PC-3 (cell line): Measurements from ENCODE around the gene HSD3B7. TPM values are rescaled to one million over a fixed set of nuclear protein-coding genes. Genes with fewer than 3 reads are reported as not detected.

Experiments
- ATAC-seq: fragments of 200-7000 bp; cut with Tn5 transposase; 2 replicates; pipeline ENCODE4 v1.9.1; 2020; ENCODE audit warnings: mild to moderate bottlenecking, moderate library complexity
- BruUV-seq: library from RNA; stranded (reverse); fragments of 400-500 nt; replicated peaks from 2 replicates; lab custom pipeline; 2021; lab: Mats Ljungman, UMichigan
- CTCF ChIA-PET: fragments of 300-600 bp; sonication (Branson Sonifier 250); formaldehyde crosslinking; loops from one replicate; lab custom pipeline; 2022; ENCODE audit warnings: antibody characterized with exemption; lab: Charles Lee
- POLR2A ChIA-PET: fragments of 300-600 bp; sonication (Branson Sonifier 250); formaldehyde crosslinking; loops from one replicate; lab custom pipeline; 2022; ENCODE audit warnings: antibody characterized with exemption; ENCODE audit not compliant: unreplicated experiment; lab: Charles Lee
- DNase-seq: peaks from one replicate; pipeline ENCODE4 v3.0.0-alpha.2; 2015
- H2AFZ ChIP-seq: fragments of 300-600 bp; sonication (generic); 2 replicates; pipeline ENCODE4 v1.6.0; 2016; ENCODE audit warnings: antibody characterized with exemption, low read length
- H3F3A ChIP-seq: fragments of 300-600 bp; sonication (generic); one replicate; pipeline ENCODE4 v1.6.0; 2017; ENCODE audit warnings: antibody characterized with exemption, low read length, control low read depth, mild to moderate bottlenecking; ENCODE audit not compliant: unreplicated experiment
- H3K27ac ChIP-seq: fragments of 300-600 bp; sonication (generic); 2 replicates; pipeline ENCODE4 v1.5.1; 2016; ENCODE audit warnings: mild to moderate bottlenecking, low read length
- H3K27me3 ChIP-seq: fragments of 300-600 bp; sonication (generic); 2 replicates; pipeline ENCODE4 v1.6.1; 2016; ENCODE audit warnings: low read length, mixed read lengths
- H3K36me3 ChIP-seq: fragments of 300-600 bp; sonication (generic); 2 replicates; pipeline ENCODE4 v1.6.1; 2016; ENCODE audit warnings: low read depth, mixed run types, low read length, mixed read lengths
- H3K4me1 ChIP-seq: fragments of 300-600 bp; sonication (generic); 2 replicates; pipeline ENCODE4 v1.5.1; 2016; ENCODE audit warnings: low read length; ENCODE audit not compliant: insufficient read depth
- H3K4me2 ChIP-seq: fragments of 300-600 bp; sonication (generic); 2 replicates; pipeline ENCODE4 v1.6.0; 2016; ENCODE audit warnings: low read length
- H3K4me3 ChIP-seq: fragments of 300-600 bp; sonication (generic); 2 replicates; pipeline ENCODE4 v1.5.1; 2016; ENCODE audit warnings: mild to moderate bottlenecking, low read length, mixed read lengths
- H3K79me2 ChIP-seq: fragments of 300-600 bp; sonication (generic); 2 replicates; pipeline ENCODE4 v1.6.1; 2017; ENCODE audit warnings: low read length, mixed read lengths
- H3K9ac ChIP-seq: fragments of 300-600 bp; sonication (generic); 2 replicates; pipeline ENCODE4 v1.6.0; 2016; ENCODE audit warnings: mild to moderate bottlenecking, low read length
- H3K9me2 ChIP-seq: fragments of 300-600 bp; sonication (generic); replicated peaks from 2 replicates; pipeline ENCODE4 v1.6.1; 2016; ENCODE audit warnings: mixed run types, low read length, mixed read lengths
- H3K9me3 ChIP-seq: fragments of 300-600 bp; sonication (generic); 2 replicates; pipeline ENCODE4 v1.6.1; 2016; ENCODE audit warnings: low read length, mixed read lengths
- H4K20me1 ChIP-seq: fragments of 300-600 bp; sonication (generic); 2 replicates; pipeline ENCODE4 v1.6.1; 2016; ENCODE audit warnings: low read length, mixed read lengths
- CTCF ChIP-seq: fragments of 300-600 bp; sonication (generic); conservative IDR thresholded peaks from 2 replicates; pipeline ENCODE4 v1.5.1; 2017; ENCODE audit warnings: antibody characterized with exemption, low read depth, mild to moderate bottlenecking, low read length
- EZH2 ChIP-seq: fragments of 300-600 bp; sonication (generic); IDR thresholded peaks from one replicate; pipeline ENCODE4 v1.6.1; 2017; ENCODE audit warnings: antibody characterized with exemption, mild to moderate bottlenecking, low read length; ENCODE audit not compliant: unreplicated experiment
- EZH2phosphoT487 ChIP-seq: fragments of 300-600 bp; sonication (generic); IDR thresholded peaks from 2 replicates; pipeline ENCODE4 v1.6.1; 2018; ENCODE audit warnings: mild to moderate bottlenecking, antibody characterized with exemption, low read length, borderline replicate concordance
- intact Hi-C: fragments of 100-400 bp; cut with micrococcal nuclease; formaldehyde crosslinking; loops from 2 replicates; pipeline ENCODE4 v1.9.0; 2023
- total RNA-seq: library from RNA; depleted of rRNA; stranded (reverse); fragments of >200 nt; gene quantifications from 2 replicates; pipeline ENCODE4 v1.2.3, GENCODE V29; 2014

The HSD3B7 gene
- total RNA-seq, 1 experiment from 2014 or later = 16.3 TPM

- ChIA-PET POLR2A (no interaction called here), CTCF (no interaction called here)
- Histone ChIP-seq H2AFZ (no peak overlapping the region), H3K4me2 (no peak overlapping the region), H3K79me2 (no peaks in the 10 kb centered on the region), H3K36me3 (no peaks in the 10 kb centered on the region; the same call in 1 of the 2 replicates), H3K27me3 (no peaks in the 10 kb centered on the region), H3K9me2 (no peaks in the 10 kb centered on the region), H3K27ac (no peak overlapping the region), H4K20me1 (no peaks in the 10 kb centered on the region), H3K9me3 (no peaks in the 10 kb centered on the region), H3K4me1 (peaks cover 7% of the 10 kb centered on the region; the same call in 1 of the 2 replicates), H3K4me3 (no peak overlapping the region), H3K9ac (no peak overlapping the region), H3F3A (no peaks in the 10 kb centered on the region)
- TF ChIP-seq EZH2phosphoT487 = no peak
- TF ChIP-seq CTCF = no peak
- no peak for TF ChIP-seq EZH2
- no TSS peak for BruUV-seq
- intact Hi-C loops = loop anchor here (5.0 kb wide), 1 partner anchor 461 kb away; the partner anchor contains the start of gene ZNF843
- no peak for ATAC-seq
- no peak for DNase-seq
These were observed 4.0 kb upstream of the HSD3B7 start for GRCh38 chr16:30980959-30981358.

GRCh38 chr16:30982548-30983288 is 2.3 kb upstream of the HSD3B7 start:
- Histone ChIP-seq H4K20me1 (no peaks in the 10 kb centered on the region), H3K36me3 (no peaks in the 10 kb centered on the region; the same call in 1 of the 2 replicates), H3K27ac (no peak overlapping the region), H3K4me1 (peaks cover 7% of the 10 kb centered on the region; the same call in 1 of the 2 replicates), H3K27me3 (no peaks in the 10 kb centered on the region), H3K4me2 (no peak overlapping the region), H3K9me3 (no peaks in the 10 kb centered on the region), H3K9ac (no peak overlapping the region), H2AFZ (no peak overlapping the region), H3K4me3 (no peak overlapping the region), H3K9me2 (no peaks in the 10 kb centered on the region), H3K79me2 (no peaks in the 10 kb centered on the region), H3F3A (no peaks in the 10 kb centered on the region)
- intact Hi-C loops = loop anchor here (5.0 kb wide), 1 partner anchor 460 kb away; the partner anchor contains the start of gene ZNF843
- ATAC-seq = no peak
- no TSS peak for BruUV-seq
- ChIA-PET POLR2A (no interaction called here), CTCF (no interaction called here)
- DNase-seq = no peak
- no peak for TF ChIP-seq CTCF
- no peak for TF ChIP-seq EZH2
- TF ChIP-seq EZH2phosphoT487 = no peak

- H3K9me3 ChIP-seq = no peaks in the 10 kb centered on the region
- POLR2A ChIA-PET = no interaction called here
- H3K27me3 ChIP-seq = no peaks in the 10 kb centered on the region
- no peaks in the 10 kb centered on the region for H4K20me1 ChIP-seq
- no peaks in the 10 kb centered on the region for H3F3A ChIP-seq
- CTCF ChIA-PET = no interaction called here
- intact Hi-C loops = loop anchor here (5.0 kb wide), 1 partner anchor 459 kb away; the partner anchor contains the start of gene ZNF843
- no TSS peak for BruUV-seq
- H3K79me2 ChIP-seq = no peaks in the 10 kb centered on the region
- H3K4me1 ChIP-seq = peaks cover 7% of the 10 kb centered on the region; the same call in 1 of the 2 replicates
- no peaks in the 10 kb centered on the region; the same call in 1 of the 2 replicates for H3K36me3 ChIP-seq
- no peak overlapping the region for H3K9ac ChIP-seq
- H3K9me2 ChIP-seq = no peaks in the 10 kb centered on the region
- DNase-seq (no peak), ATAC-seq (no peak)
- no peak overlapping the region for H2AFZ ChIP-seq
- no peak overlapping the region for H3K27ac ChIP-seq
- no peak overlapping the region for H3K4me3 ChIP-seq
- H3K4me2 ChIP-seq = no peak overlapping the region
- TF ChIP-seq EZH2 (no peak), CTCF (no peak), EZH2phosphoT487 (no peak)
These were observed 1.6 kb upstream of the HSD3B7 start for GRCh38 chr16:30983289-30983889.
